COR-L47 (cell line): ENCODE data around the gene PHF5A.
A peak's percentile ranks its signal among the peaks of the same experiment; 100 is the strongest.
"Not testable (repeated sequence)": the region's sequence is repeated elsewhere in the genome, so short reads cannot be mapped to it uniquely, and the experiment has no call there.

Experiments
- DNase-seq: peaks from one replicate; lab custom pipeline; 2025; lab: John Stamatoyannopoulos, UW

Gene PHF5A

DNA sequence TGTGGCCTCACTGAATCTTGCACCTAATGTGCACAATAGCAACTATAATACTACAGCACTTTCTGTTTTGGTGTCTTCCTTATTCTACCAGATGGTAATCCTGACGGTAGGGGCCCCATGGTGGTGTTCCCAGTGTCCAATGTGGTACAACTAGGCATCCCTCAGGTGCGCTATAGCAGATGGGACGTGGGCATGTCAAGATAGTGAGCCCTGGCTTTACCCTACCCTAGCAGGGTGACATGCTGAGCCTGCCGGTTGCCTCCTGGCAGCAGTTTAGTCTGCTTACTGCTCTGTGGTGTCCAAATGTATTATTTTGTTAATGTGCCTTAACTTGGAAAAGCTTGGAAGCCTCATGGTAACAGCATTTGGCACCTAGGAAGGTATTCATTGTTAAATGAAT, 19.6 kb upstream of the PHF5A start:
- DNase-seq = no peak

DNA sequence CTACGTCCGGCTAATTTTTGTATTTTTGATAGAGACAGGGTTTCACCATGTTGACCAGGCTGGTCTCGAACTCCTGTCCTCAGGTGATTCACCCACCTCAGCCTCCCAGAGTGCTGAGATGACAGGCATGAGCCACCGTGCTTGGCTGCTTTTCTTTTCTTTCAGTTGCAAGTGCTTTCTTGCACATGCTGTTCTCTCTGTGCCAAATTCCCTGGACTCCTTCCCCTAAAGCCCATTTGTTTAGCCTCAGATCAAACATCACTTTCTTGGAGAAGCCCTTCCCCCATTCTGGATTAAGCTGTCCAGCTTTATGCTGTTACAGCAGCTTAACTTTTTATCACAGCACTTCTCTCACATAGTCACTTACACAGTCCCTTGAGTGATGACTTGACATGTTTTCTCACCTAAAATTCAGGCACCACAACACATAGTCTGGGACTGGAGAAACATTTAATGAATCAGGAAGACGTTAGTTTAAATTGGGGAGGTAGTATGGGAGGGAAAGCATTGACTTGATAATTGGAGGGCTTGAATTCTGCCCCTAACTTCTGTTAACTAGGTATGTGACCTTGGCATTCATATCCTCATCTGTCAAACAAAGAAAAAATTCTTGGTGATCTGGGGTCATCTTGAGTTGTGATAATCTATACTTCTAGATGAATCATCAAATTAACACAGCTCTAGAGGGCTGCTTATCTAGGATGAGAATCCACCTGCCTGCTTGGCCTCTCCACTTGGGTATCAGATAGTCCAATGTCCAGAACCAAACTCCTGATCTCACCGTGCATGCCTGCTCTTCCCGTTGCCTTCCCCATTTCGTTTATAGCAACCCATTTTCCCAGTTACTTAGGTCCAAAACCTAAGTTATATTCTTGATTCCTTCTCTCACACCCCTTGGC, 18.8 kb upstream of the PHF5A start:
- no peak for DNase-seq

DNA sequence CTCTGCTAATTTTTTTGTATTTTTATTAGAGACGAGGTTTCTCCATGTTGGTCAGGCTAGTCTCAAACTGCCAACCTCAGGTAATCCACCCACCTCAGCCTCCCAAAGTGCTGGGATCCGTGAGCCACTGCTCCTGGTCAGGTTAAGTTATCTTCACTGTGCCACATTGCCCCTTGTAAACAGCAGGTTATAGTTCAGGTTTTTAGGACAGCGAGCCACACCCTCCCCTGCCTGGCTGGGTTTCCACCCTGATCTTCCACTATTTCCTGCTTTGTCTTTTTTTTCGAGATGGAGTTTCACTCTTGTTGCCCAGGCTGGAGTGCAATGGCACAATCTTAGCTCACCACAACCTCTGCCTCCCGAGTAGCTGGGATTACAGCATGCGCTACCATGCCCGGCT, 16.5 kb upstream of the PHF5A start:
- DNase-seq = no peak

DNA sequence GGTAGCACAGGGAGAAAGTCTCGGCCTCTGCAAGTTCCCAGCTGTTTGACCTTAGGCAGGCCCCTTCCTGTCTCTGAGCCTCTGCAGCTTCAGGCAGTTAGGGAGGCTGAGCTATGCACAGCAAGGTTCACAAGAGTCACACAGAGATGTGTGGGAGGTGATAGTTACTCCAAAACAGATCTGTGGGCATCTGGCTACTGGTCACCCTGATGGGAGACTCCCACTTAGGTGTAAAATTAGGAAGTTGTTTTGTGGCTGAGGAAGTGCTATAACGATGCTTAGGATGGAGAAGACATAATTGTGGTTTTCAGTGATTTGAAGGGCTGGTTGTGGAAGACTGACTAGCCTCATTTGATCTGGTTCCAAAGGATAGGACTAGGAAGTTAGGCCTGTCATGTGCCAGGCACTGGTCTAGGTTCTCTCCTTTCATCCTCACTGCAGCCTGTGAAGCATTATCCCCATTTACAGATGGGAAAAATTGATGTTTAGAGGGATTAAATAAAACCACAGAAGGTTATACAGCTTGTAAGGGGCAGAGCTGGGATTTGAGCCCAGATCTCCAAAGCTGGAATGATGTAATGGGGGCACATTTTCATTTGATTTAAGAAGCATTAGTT, 13.9 kb upstream of the PHF5A start:
- no peak for DNase-seq

DNA sequence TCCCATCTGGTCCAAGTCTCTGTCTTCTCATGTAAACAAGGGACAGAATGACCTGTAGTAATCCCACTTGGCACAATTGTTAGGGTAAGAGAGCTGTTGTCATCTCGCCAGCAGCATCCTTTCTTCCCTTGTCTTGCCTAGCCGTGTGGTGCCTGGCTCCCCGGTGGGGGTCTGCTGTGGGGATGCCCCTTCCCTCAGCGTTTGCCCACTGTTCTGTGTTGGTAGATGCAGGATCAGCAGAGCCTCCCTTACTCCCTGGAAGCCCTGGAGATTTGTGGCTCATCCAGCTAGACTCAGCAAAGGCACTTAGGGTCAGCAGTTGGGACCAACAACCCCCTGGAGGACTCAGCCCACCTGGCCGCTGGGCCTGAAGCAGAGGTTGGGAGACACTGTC, 13.4 kb upstream of the PHF5A start:
- DNase-seq = no peak

DNA sequence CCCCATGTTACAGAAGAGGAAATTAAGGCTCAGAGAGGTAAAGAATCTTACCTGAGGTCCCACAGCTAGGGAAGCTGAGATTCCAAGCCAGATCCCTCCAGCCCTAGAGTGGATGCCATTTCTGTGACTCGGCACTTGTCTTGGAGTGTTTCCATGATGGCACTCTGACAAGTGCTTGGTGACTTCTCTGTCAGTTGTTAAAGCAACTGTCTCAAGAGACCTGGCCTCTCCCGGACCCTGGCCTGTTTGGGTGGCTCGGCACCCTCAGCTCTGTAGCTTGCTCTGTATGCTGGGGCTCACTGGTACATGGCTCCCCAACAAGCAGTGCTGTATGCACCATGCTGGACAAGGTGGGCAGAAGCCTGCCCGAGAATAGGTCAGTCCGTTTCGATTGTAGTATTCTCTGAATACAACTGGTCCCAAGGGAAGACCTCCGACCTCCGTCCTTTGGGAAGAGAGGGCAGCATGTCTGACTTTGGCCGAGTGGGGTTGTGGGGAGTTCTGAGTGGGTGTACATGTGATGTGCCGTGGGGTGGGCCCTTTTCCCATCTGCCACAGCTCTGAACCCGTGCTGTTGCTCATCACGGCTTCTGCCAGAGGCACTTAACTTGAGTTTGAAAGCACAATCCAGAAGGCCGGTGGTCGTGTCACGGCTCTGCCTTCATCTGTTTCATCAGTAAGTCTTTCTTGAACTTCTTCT, 12.8 kb upstream of the PHF5A start:
- no peak for DNase-seq

DNA sequence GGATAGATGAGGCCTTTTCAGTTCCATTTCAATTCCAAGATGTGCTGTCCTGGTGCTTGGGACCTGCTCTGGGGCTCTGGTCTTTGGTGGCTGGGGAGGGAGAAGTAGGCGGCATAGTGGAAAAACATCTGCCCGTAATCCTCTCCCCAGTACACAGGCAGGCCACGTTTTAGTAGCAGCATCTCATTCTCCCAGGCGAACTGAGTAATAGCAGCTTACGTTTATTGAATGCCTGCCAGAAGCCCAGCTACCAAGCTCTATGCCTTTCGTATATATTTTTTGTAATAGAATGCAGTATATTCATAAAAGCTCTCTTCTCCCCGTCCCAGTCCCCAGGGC, 11.9 kb upstream of the PHF5A start:
- DNase-seq = no peak

DNA sequence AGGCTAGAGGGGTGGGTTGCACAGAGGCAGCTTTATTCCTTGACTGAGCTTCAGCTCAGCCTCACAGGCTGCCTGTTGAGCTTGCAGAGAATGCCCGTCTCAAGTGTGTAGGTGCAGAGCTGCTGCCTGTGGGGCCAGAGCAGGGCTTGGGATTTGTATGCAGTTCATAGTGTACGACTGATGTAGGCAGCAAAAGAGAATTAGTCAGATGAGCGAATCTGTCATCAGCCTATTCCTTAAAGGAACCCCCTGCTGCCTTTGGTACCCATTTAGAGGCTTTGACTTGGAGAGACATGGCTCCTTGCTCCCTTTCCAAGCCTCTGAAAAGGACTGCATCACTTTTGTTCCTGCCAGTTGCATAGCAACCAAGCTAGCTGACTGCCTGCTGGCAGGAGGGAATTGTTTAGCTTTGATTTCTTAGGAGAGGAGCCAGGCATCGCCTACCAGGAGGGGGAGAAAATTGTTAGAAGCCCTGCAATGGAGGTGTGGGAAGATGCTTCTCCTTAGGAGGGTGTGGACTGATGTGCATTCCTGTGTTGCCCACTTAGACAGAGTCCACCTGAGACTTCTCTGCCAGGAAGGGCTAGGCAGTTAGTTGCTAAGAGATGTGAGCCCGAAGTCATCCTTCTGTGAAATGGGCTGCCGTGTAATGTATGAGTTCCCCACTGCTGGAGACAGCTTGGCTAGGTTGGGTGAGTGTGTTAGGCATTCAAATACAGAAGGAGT, 11.3 kb upstream of the PHF5A start:
- DNase-seq = peak; percentile 30

DNA sequence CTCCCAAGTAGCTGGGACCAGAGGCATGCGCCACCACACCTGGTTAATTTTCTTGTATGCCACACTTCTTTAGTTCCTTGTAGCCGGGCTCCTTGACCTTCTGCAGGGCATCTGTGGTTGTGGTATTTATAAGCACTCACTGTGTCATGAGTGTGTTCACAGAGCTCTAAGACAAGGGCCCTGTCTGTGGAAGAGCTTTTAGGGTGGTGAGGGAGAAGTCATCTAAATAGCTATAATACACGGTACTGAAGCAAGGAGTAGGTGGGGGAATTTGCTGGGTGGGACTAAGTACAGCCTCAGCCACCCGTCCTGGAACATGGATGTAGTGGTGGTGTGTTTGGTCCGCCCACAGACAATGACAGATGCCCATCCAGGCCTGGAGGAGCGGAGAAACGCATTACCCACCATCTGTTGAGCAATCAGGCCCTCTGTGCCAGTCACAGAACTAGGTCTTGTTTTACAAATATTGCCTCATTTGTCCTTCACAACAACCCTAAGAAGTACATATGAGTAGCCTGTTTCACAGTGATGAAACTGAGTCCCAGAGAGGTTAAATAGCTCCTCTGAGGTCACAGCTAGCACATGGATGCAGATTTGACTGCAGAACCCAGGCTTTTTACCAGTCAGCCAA, 10.5 kb upstream of the PHF5A start:
- DNase-seq = no peak

DNA sequence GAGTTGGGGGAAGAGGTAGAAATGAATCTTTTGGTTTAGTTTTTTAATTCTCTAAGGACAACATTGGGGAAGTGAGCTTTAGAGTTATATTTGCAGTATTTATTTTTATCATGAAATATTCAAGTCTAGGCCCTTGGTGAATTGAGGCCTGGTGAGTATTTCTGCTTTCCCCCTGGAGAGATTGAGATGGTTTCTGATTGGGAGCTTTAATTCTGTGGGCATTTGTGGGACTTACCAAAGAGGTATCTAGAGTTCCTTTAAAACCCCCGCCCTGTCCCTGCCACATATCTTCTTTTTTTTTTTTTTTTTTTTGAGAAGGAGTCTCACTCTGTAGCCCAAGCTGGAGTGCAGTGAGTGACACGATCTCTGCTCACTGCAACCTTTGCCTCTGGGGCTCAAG, 10.0 kb upstream of the PHF5A start:
- DNase-seq = no peak

DNA sequence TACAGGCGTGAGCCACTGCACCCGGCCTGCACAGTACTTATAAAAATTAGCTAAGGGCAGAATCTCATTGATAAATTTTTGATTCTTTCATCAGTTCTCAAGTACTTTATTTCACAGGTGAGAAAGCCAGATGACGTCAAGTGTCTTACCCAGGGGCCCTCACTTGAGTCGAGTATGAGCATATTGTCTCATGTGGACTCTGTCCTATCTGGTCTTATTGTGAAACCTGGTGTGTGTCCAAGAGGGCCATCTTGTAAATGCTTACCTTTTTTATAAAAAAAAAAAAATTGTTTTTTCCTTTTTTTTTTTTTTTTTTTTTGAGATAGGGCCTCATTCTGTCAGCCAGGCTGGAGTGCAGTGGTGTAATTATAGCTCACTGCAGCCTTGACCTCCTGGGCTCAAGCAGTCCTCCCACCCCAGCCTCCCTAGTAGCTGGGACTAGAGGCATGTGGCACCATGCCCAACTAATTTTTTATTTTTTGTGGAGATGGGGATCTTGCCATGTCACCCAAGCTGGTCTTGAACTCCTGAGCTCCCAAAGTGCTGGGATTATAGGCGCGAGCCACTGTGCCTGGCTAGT, 6.5 kb upstream of the PHF5A start:
- DNase-seq = no peak

DNA sequence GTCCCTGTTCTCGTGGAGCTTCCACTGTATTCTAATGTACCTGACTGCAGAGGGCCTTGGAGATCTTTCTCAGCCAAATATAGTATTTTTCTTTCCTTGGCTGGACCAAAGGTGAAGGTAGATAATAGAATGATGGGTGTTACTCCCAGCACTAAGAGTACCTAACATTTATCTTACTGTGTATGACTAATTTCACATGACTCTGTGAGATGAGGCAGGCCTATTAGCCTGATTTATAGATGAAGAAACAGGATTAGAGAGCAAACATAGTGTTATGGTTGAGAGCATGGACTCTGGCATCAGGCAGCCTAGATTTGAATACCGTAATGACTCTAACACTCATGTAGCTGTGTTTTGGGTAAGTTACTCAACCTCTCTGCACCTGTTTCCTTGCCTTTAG, 3.1 kb upstream of the PHF5A start:
- DNase-seq = no peak

DNA sequence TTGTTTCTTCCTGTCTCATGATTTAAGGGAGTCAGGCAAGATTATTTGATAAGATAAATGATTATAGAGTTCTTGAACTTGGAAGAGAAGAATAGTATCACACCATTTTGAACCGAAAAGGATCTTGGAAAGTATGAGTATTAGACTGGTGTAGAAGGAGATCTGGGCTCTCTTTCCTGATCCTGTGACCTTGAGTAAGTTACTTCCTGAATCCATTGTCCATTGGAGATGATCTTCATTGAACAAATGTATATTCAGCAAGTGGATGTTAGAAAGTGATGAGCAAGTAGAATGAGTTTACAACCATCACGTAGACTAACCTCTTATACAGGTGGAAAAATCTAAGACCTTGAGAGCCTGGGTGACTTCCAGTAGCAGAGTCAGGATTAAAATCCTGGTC, 2.4 kb upstream of the PHF5A start:
- DNase-seq = no peak

DNA sequence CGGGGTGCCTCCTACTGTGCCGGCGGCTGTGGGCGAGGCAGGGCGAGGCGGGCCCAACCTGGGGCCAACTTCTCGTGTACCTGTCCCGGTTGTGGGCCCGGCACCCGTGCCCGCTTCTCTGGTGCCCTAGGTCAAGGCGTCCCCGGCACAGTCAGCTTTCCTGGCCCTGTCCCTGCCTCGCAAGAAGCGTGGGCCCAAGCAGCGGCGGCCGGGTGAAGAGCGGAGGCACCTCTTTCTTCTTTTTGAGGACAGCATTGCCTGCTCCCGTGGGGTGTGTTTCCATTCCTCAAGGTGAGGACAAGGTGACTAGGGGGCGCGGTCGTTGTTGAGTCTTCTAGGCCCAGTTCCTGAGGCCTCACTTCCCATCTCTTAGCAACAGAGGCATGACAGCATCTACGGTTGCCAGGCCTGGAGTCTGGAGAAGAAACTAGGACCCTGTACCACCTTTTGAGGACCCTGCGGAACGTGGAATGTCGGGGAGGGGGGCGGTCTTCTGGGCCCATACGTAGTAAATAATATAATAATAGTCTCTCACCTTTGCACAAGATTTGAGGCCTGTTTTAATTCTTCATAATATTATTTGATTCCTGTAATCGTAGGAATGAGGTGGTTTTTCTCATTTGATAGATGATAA, 843 bp upstream of the PHF5A start:
- DNase-seq = no peak

DNA sequence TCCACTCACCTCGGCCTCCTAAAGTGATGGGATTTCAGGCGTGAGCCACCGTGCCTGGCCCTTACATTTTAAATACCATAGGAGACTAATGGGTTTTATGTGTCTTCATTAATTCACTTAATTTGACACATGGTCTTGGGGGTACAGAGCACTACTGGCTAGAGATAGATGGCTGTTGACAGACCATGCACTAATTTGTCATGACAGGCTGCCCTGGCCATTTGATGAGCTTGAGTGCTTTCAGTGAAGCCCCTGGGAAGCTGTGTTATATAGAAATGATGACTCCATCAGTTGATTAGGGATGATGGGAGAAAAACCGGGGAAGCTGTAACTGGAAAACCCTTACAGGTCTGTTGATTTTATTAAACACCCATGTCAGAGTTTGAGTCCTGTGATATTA, 6.6 kb downstream of the PHF5A start:
- no peak for DNase-seq

DNA sequence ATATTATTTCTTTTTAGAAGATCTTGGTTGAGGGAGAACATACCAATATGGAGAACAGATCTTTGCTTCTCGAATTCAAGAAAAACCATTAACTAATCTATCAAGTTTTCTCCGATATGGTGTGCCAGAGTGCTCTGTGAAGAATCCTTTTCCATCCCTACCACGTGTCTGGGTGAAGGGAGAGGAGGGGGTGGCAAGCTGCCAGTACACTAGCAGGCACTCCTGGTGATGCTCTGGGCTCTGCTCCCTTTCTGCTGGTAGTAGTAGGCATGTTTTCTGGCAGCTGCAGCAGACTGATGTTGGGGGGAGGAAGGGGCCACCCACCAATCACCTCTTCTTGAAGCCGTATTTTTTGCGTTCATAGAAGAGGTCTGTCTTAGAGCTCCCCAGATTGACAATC, 8.4 kb downstream of the PHF5A start:
- not testable (repeated sequence) for DNase-seq

DNA sequence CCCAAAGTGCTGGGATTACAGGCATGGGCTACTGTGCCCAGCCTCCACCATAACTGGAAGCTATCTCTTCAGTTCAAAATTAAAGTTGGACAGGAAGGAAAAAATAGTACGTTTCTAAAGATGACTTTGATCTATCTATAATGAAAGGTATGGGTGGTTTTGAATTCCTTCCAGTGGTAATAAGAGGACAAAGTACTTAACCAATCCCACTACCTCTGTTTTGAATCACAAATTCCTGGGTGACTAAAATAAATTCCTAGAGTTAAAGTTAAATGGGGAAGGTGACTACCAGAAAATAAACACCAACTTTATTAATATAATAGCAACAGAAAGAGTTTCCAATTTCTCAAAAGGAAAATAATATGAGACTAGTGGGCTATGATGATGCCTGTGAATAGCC, 9.1 kb downstream of the PHF5A start:
- no peak for DNase-seq

DNA sequence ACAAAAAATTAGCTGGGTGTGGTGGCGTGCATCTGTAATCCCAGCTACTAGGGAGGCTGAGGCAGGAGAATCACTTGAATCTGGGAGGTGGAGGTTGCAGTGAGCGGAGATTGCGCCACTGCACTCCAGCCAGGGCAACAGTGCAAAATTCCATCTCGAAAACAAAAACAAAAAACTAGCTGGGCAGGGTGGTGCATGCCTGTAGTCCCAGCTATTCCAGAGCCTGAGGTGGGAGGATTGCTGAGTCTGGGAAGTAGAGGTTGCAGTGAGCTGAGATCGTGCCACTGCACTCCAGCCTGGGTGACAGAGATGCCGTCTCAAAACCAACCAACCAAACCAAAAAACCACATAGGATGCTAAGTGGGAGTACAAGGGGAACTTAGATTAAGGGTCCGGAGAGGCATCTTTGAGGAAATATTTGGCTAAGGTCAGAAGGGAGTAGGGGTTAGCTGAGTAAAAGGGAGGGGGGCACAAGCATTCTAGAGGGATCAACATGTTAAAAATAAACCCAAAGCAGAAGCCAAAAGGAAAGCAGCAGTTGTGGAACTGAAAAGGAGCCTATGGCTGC, 10.2 kb downstream of the PHF5A start:
- DNase-seq = no peak

DNA sequence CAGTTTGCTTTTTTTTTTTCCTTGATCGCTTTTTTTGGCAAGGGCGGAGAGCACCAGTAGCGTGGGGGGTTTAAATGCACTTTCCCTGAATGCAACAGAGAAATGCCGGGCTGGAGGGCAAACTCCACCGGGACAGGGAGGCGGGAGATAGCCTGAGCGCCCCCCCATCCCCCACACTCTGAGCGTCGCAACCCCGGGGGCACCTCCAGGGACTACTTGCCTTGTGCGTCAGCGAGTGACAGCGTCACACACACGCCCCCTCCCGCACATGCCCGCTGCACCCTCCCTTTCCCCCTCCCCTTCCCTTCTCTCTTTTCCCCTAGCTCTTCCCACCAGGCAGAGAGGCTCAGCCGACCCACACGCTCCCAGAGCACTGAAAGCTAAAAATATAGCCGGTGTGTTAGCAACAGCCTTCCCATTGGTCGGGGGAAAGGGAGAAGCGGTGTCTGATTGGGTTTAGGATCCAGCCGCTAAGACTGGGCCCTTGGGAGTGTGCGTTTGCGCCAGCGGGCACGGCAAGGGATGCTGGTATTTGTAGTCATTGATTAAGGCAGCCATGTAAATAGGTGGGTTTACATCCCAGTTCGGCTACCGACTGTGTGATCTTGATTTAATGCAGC, 20.2 kb downstream of the PHF5A start:
- DNase-seq = peak; percentile 98

DNA sequence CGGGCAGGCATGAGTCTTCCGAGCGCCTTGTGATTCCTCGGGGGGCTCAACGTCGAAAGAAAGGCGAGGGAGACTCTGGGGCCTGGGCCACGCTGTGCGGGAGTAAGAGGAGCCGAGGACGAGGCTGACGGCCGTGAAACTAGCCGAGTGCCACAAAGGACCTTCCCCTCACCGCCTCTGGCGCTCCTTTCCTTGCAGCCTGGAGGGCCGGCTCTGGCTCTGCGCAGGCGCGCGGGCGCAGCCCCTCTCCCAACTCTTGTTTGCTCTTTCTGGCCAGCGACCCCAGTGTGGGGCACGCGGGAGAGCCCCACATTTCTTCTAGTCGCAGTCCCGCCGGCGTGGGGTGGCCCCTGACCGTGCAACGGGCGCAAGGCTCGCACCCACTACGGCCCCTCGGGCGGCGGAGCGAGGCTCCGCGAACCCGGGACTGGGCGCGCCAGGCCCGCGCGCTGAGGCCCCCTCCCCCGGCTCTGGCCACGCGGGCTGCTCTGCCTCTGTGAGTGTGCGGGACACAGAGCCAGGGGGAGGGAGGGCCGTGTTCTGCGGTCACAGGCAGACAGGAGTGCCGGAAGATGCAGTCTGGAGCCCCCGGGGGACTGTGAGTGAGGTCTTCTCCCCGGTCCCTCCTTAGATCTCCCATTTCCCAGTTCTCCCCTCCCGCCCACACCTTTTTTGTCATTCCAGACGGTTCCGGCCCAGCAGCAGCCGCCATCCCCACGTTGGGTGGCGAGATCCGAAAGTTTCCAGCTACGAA, 20.9 kb downstream of the PHF5A start:
- peak; percentile 57 for DNase-seq
